Measurements from ENCODE around the gene RAB34.

RAB34 gene

DNA sequence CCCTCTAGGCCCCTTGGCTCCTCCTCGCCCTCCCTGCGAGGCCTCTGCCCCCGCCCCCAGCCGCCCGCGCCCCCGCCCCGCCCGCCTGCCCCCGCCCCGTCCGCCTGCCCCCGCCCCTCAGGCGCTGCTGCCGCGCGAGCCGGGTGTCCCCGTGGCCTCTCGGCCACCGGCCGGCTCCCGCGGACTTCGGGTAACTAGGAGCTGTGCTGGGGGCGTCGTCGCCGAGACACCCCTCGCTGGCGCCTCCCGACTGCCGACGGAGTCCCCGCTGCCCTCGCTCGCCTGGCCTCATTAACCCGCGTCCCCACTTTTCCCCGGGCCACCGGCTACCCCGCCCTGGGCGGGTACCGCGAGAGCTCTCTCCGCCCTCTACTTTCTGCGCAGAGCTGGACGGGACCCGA is 8.6 kb upstream of the RAB34 start, which contains the start of gene TLCD1:
TLCD1 (minus strand) TSS at position 8 of the 401 bp plus-strand sequence. CDS start 136 bp downstream, outside the sequence.
- Histone ChIP-seq H2BK15ac (ENCODE audit: low read depth, poor library complexity, severe bottlenecking) (peak within 1 kb of the TSS; percentile 92), H4K8ac (ENCODE audit: low read length) (peak within 1 kb of the TSS; percentile 80), H3K4ac (ENCODE audit: low read depth in 1 of 2, low read length in 2 of 2) (peak within 1 kb of the TSS; percentile 97), H3K79me1 (replicated peaks; ENCODE audit: low read length, poor library complexity, severe bottlenecking) (peaks cover 2% of the 10 kb centered on the region), H2AK5ac (ENCODE audit: low read length, severe bottlenecking) (peak within 1 kb of the TSS; percentile 33), H3K27ac (ENCODE audit: low read length, poor library complexity, severe bottlenecking) (peak within 1 kb of the TSS; percentile 95), H4K91ac (ENCODE audit: low read length) (peak within 1 kb of the TSS; percentile 94), H3K4me2 (ENCODE audit: low read length, poor library complexity, severe bottlenecking) (peak within 1 kb of the TSS; percentile 96), H2BK12ac (ENCODE audit: low read length in 2 of 2) (peak within 1 kb of the TSS in 1 of 2 experiments; percentile 94), H3K18ac (ENCODE audit: low read depth in 1 of 2, low read length in 2 of 2) (peak within 1 kb of the TSS; percentile 93 to 97), H3K4me3 (ENCODE audit: insufficient read depth in 1 of 2, low read depth in 1 of 2, low read length in 2 of 2) (peak within 1 kb of the TSS; percentile 64 to 99), H3K27me3 (ENCODE audit: control insufficient read depth in 1 of 2, insufficient read depth in 1 of 2, low read length in 2 of 2) (no peaks in the 10 kb centered on the region), H2AFZ (ENCODE audit: low read depth, low read length) (peak within 1 kb of the TSS; percentile 67), H3K23ac (ENCODE audit: low read length in 2 of 2) (peak within 1 kb of the TSS; percentile 87 to 96), H3K9ac (ENCODE audit: low read length) (peak within 1 kb of the TSS; percentile 91), H3K36me3 (ENCODE audit: control insufficient read depth in 1 of 2, insufficient read depth in 2 of 2, low read depth in 1 of 2, low read length in 2 of 2) (peaks cover 25 to 37% of the 10 kb centered on the region in 2 experiments), H2BK120ac (ENCODE audit: low read depth, low read length) (peak within 1 kb of the TSS; percentile 75), H3K14ac (ENCODE audit: low read length in 2 of 2) (peak within 1 kb of the TSS; percentile 82 to 93), H3K4me1 (ENCODE audit: control insufficient read depth, insufficient read depth, low read depth, low read length) (peaks cover 26% of the 10 kb centered on the region), H2BK5ac (ENCODE audit: low read depth, low read length, poor library complexity, severe bottlenecking) (peak within 1 kb of the TSS; percentile 68), H3K9me3 (ENCODE audit: control insufficient read depth, low read length) (no peaks in the 10 kb centered on the region)
- DNase-seq, result peak; percentile 80
- WGBS, result under 1% methylated on average over 32 of the region's 49 CpGs

DNA sequence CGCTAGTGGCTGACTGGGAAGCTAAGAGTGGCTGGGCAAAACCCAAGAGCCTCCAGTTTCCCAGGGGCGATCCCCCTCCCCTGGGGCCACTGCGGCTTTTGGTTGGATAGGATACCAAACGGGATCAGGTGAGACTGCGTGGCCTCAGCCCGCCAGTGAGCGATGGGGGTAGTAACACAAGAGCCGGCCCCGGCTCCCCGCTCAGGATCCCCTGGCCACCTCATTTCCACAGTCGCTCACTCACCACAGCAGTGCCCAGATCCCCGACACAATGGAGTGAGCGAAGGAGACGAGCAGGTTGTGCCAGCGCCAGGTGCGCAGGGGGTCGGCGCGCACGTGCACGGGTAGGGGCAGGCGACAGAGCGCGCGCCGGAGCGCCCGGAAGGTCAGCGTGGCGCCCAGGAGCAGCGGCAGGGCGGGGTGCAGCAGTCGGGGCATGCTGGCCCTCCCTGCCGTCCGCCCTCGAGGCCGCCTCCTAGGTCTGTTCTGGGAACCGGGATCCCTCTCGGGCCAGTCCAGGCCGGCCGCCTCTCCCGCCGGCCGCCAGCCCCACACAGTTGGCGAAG is 8.1 kb upstream of the RAB34 start:
- Histone ChIP-seq H2BK15ac (ENCODE audit: low read depth, poor library complexity, severe bottlenecking) (peak overlapping the region; percentile 92), H3K4me2 (ENCODE audit: low read length, poor library complexity, severe bottlenecking) (peak overlapping the region; percentile 96), H3K9me3 (ENCODE audit: control insufficient read depth, low read length) (no peaks in the 10 kb centered on the region), H2BK12ac (ENCODE audit: low read length in 2 of 2) (peak overlapping the region in 1 of 2 experiments; percentile 94), H3K27me3 (ENCODE audit: control insufficient read depth in 1 of 2, insufficient read depth in 1 of 2, low read length in 2 of 2) (no peaks in the 10 kb centered on the region), H3K14ac (ENCODE audit: low read length in 2 of 2) (peak overlapping the region; percentile 82 to 93), H3K27ac (ENCODE audit: low read length, poor library complexity, severe bottlenecking) (peak overlapping the region; percentile 75), H3K4ac (ENCODE audit: low read depth in 1 of 2, low read length in 2 of 2) (peak overlapping the region; percentile 97), H3K4me1 (ENCODE audit: control insufficient read depth, insufficient read depth, low read depth, low read length) (peaks cover 26% of the 10 kb centered on the region), H2AK5ac (ENCODE audit: low read length, severe bottlenecking) (peak overlapping the region; percentile 33), H3K18ac (ENCODE audit: low read depth in 1 of 2, low read length in 2 of 2) (peak overlapping the region; percentile 93 to 97), H4K91ac (ENCODE audit: low read length) (peak overlapping the region; percentile 94), H3K36me3 (ENCODE audit: control insufficient read depth in 1 of 2, insufficient read depth in 2 of 2, low read depth in 1 of 2, low read length in 2 of 2) (peaks cover 25 to 42% of the 10 kb centered on the region in 2 experiments), H4K8ac (ENCODE audit: low read length) (peak overlapping the region; percentile 80), H3K4me3 (ENCODE audit: insufficient read depth in 1 of 2, low read depth in 1 of 2, low read length in 2 of 2) (peak overlapping the region; percentile 61 to 84), H2BK5ac (ENCODE audit: low read depth, low read length, poor library complexity, severe bottlenecking) (no peak overlapping the region), H3K23ac (ENCODE audit: low read length in 2 of 2) (peak overlapping the region; percentile 87 to 96), H3K9ac (ENCODE audit: low read length) (peak overlapping the region; percentile 75), H3K79me1 (replicated peaks; ENCODE audit: low read length, poor library complexity, severe bottlenecking) (peaks cover 2% of the 10 kb centered on the region), H2BK120ac (ENCODE audit: low read depth, low read length) (peak overlapping the region; percentile 75), H2AFZ (ENCODE audit: low read depth, low read length) (peak overlapping the region; percentile 36)
- whole genome bisulfite sequencing, result 1% methylated on average over 20 of the region's 45 CpGs
- DNase-seq, result peak; percentile 86

DNA sequence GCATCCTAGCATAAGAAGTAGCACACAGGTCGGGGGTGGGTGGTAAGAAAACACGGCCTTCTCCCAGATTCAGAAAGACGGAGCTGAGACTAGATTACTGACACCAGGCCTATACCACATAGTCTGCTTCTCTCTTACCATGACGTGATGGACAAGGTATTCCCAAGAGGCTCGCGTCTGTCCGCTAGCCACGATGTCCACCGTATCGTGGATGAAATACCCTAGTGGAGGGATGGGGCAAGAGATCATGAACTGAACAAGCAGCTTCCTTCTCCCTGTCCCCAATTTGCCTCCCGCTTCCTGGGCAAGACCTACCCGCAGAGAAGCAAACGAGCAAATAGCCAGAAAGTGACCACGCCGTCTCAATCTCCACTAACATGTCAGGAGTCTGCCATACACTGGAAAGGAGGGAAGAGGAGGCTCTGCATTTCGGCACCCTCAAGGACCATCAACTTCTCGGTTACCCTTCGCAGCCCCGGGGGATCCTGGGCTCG is 7.5 kb upstream of the RAB34 start:
- H2BK5ac ChIP-seq (ENCODE audit: low read depth, low read length, poor library complexity, severe bottlenecking), result no peak overlapping the region
- peaks cover 25 to 42% of the 10 kb centered on the region in 2 experiments for H3K36me3 ChIP-seq (ENCODE audit: control insufficient read depth in 1 of 2, insufficient read depth in 2 of 2, low read depth in 1 of 2, low read length in 2 of 2)
- H3K27me3 ChIP-seq (ENCODE audit: control insufficient read depth in 1 of 2, insufficient read depth in 1 of 2, low read length in 2 of 2), result no peaks in the 10 kb centered on the region
- peak overlapping the region; percentile 96 for H3K4me2 ChIP-seq (ENCODE audit: low read length, poor library complexity, severe bottlenecking)
- H2BK120ac ChIP-seq (ENCODE audit: low read depth, low read length), result peak overlapping the region; percentile 75
- H2BK15ac ChIP-seq (ENCODE audit: low read depth, poor library complexity, severe bottlenecking), result peak overlapping the region; percentile 92
- no peak overlapping the region for H3K4ac ChIP-seq (ENCODE audit: low read depth in 1 of 2, low read length in 2 of 2)
- no peak overlapping the region for H2AFZ ChIP-seq (ENCODE audit: low read depth, low read length)
- peak overlapping the region in 1 of 2 experiments; percentile 93 for H3K18ac ChIP-seq (ENCODE audit: low read depth in 1 of 2, low read length in 2 of 2)
- peak overlapping the region in 1 of 2 experiments; percentile 87 for H3K23ac ChIP-seq (ENCODE audit: low read length in 2 of 2)
- peak overlapping the region; percentile 75 for H3K9ac ChIP-seq (ENCODE audit: low read length)
- WGBS, result 7% methylated on average over 17 of the region's 20 CpGs
- H2BK12ac ChIP-seq (ENCODE audit: low read length in 2 of 2), result peak overlapping the region in 1 of 2 experiments; percentile 37
- H3K27ac ChIP-seq (ENCODE audit: low read length, poor library complexity, severe bottlenecking), result peak overlapping the region; percentile 75
- peaks cover 26% of the 10 kb centered on the region for H3K4me1 ChIP-seq (ENCODE audit: control insufficient read depth, insufficient read depth, low read depth, low read length)
- H3K4me3 ChIP-seq (ENCODE audit: insufficient read depth in 1 of 2, low read depth in 1 of 2, low read length in 2 of 2), result peak overlapping the region; percentile 61 to 84
- H3K9me3 ChIP-seq (ENCODE audit: control insufficient read depth, low read length), result no peaks in the 10 kb centered on the region
- peak overlapping the region in 1 of 2 experiments; percentile 74 for H3K14ac ChIP-seq (ENCODE audit: low read length in 2 of 2)
- peak overlapping the region; percentile 33 for H2AK5ac ChIP-seq (ENCODE audit: low read length, severe bottlenecking)
- H3K79me1 ChIP-seq (replicated peaks; ENCODE audit: low read length, poor library complexity, severe bottlenecking), result peaks cover 2% of the 10 kb centered on the region
- H4K91ac ChIP-seq (ENCODE audit: low read length), result peak overlapping the region; percentile 94
- no peak overlapping the region for H4K8ac ChIP-seq (ENCODE audit: low read length)
- peak; percentile 86 for DNase-seq

GRCh38 chr17:28724500-28725165 is 7.0 kb upstream of the RAB34 start:
- no peak overlapping the region for H2AK5ac ChIP-seq (ENCODE audit: low read length, severe bottlenecking)
- no peak overlapping the region for H3K23ac ChIP-seq (ENCODE audit: low read length in 2 of 2)
- peak overlapping the region; percentile 96 for H3K4me2 ChIP-seq (ENCODE audit: low read length, poor library complexity, severe bottlenecking)
- H2BK15ac ChIP-seq (ENCODE audit: low read depth, poor library complexity, severe bottlenecking), result no peak overlapping the region
- no peak overlapping the region for H3K4ac ChIP-seq (ENCODE audit: low read depth in 1 of 2, low read length in 2 of 2)
- peaks cover 26% of the 10 kb centered on the region for H3K4me1 ChIP-seq (ENCODE audit: control insufficient read depth, insufficient read depth, low read depth, low read length)
- peak overlapping the region; percentile 75 for H3K9ac ChIP-seq (ENCODE audit: low read length)
- H3K4me3 ChIP-seq (ENCODE audit: insufficient read depth in 1 of 2, low read depth in 1 of 2, low read length in 2 of 2), result peak overlapping the region in 1 of 2 experiments; percentile 84
- 86% methylated on average over 10 of the region's 10 CpGs for WGBS
- H2BK12ac ChIP-seq (ENCODE audit: low read length in 2 of 2), result no peak overlapping the region
- H4K91ac ChIP-seq (ENCODE audit: low read length), result no peak overlapping the region
- peaks cover under 1% of the 10 kb centered on the region for H3K79me1 ChIP-seq (replicated peaks; ENCODE audit: low read length, poor library complexity, severe bottlenecking)
- H4K8ac ChIP-seq (ENCODE audit: low read length), result no peak overlapping the region
- peaks cover 25 to 42% of the 10 kb centered on the region in 2 experiments for H3K36me3 ChIP-seq (ENCODE audit: control insufficient read depth in 1 of 2, insufficient read depth in 2 of 2, low read depth in 1 of 2, low read length in 2 of 2)
- H3K9me3 ChIP-seq (ENCODE audit: control insufficient read depth, low read length), result no peaks in the 10 kb centered on the region
- no peak for DNase-seq
- H2BK5ac ChIP-seq (ENCODE audit: low read depth, low read length, poor library complexity, severe bottlenecking), result no peak overlapping the region
- no peak overlapping the region for H3K14ac ChIP-seq (ENCODE audit: low read length in 2 of 2)
- no peak overlapping the region for H2AFZ ChIP-seq (ENCODE audit: low read depth, low read length)
- H3K27me3 ChIP-seq (ENCODE audit: control insufficient read depth in 1 of 2, insufficient read depth in 1 of 2, low read length in 2 of 2), result no peaks in the 10 kb centered on the region
- peak overlapping the region; percentile 75 for H3K27ac ChIP-seq (ENCODE audit: low read length, poor library complexity, severe bottlenecking)
- H3K18ac ChIP-seq (ENCODE audit: low read depth in 1 of 2, low read length in 2 of 2), result no peak overlapping the region
- H2BK120ac ChIP-seq (ENCODE audit: low read depth, low read length), result no peak overlapping the region
